H1 (cell line): ENCODE measurements around the gene C5. TPM values are rescaled to one million over a fixed set of nuclear protein-coding genes. Genes with fewer than 3 reads are reported as not detected.

Experiments used
- CTCF ChIA-PET: fragments of 300-600 bp; sonication (Branson Sonifier 250); formaldehyde crosslinking; loops from one replicate; lab custom pipeline; 2021; ENCODE audit not compliant: partially characterized antibody; lab: Charles Lee
- POLR2A ChIA-PET: fragments of 300-600 bp; sonication (Branson Sonifier 250); formaldehyde crosslinking; loops from one replicate; lab custom pipeline; 2021; ENCODE audit warnings: inconsistent platforms; ENCODE audit not compliant: partially characterized antibody; lab: Charles Lee
- DNase-seq, 2 experiments: peaks; one replicate each; pipeline versions ENCODE4 v3.0.0 to v3.0.0-alpha.2; 2010 to 2022; ENCODE audit warnings: low spot score in 2 of 2, low read depth in 1 of 2, mixed read lengths in 1 of 2
- FAIRE-seq: peaks from 2 replicates; lab custom pipeline; 2011; peaks lifted over from hg19 to GRCh38; lab: Jason Lieb, UNC
- H2AFZ ChIP-seq: 2 replicates; pipeline ENCODE4 v1.8.1; 2012; ENCODE audit warnings: low read length, inconsistent platforms
- H2AK5ac ChIP-seq: 2 replicates; pipeline ENCODE4 v1.6.1; 2013; ENCODE audit warnings: low read depth, low read length
- H2BK120ac ChIP-seq: replicated peaks from 2 replicates; pipeline ENCODE3; 2013; ENCODE audit warnings: low read depth, low read length, inconsistent platforms
- H2BK12ac ChIP-seq: 2 replicates; pipeline ENCODE4 v1.6.1; 2013; ENCODE audit warnings: low read depth, low read length
- H2BK15ac ChIP-seq: 2 replicates; pipeline ENCODE4 v1.6.1; 2013; ENCODE audit warnings: low read length
- H2BK20ac ChIP-seq: 2 replicates; pipeline ENCODE4 v1.6.1; 2013; ENCODE audit warnings: low read length
- H2BK5ac ChIP-seq: 2 replicates; pipeline ENCODE4 v1.6.1; 2013; ENCODE audit warnings: low read depth, low read length
- H3K14ac ChIP-seq: 2 replicates; pipeline ENCODE4 v1.6.1; 2013; ENCODE audit warnings: inconsistent platforms; ENCODE audit not compliant: insufficient read length
- H3K18ac ChIP-seq: 2 replicates; pipeline ENCODE4 v1.6.1; 2013; ENCODE audit warnings: low read length; ENCODE audit errors: extremely low read depth
- H3K23ac ChIP-seq: 2 replicates; pipeline ENCODE4 v1.6.1; 2013; ENCODE audit warnings: inconsistent platforms; ENCODE audit not compliant: insufficient read length
- H3K23me2 ChIP-seq: 2 replicates; pipeline ENCODE4 v1.6.1; 2013; ENCODE audit warnings: low read depth, low read length
- H3K27ac ChIP-seq: 2 replicates; pipeline ENCODE4 v1.6.1; 2011; ENCODE audit warnings: low read depth, low read length, inconsistent platforms
- H3K27me3 ChIP-seq, 4 experiments: replicated peaks in 1 of 4; 1 replicate in 1 of 4; 2 replicates in 3 of 4; pipeline versions ENCODE4 v1.6.1 to v1.8.1; 2011 to 2013; ENCODE audit warnings: low read length in 3 of 4, mild to moderate bottlenecking in 3 of 4, inconsistent platforms in 2 of 4, mixed read lengths in 2 of 4, moderate library complexity in 1 of 4; ENCODE audit not compliant: control insufficient read depth in 3 of 4, insufficient read depth in 3 of 4; ENCODE audit errors: extremely low read depth in 1 of 4
- H3K36me3 ChIP-seq, 4 experiments: 2 replicates each; pipeline versions ENCODE4 v1.6.1 to v1.8.1; 2011 to 2013; ENCODE audit warnings: mild to moderate bottlenecking in 4 of 4, low read length in 3 of 4, moderate library complexity in 2 of 4, control low read depth in 1 of 4, inconsistent platforms in 1 of 4; ENCODE audit not compliant: insufficient read depth in 4 of 4, control insufficient read depth in 2 of 4
- H3K4ac ChIP-seq: replicated peaks from 2 replicates; pipeline ENCODE3; 2013; ENCODE audit warnings: low read length, low read depth, mixed read lengths, inconsistent platforms; ENCODE audit not compliant: insufficient read length
- H3K4me1 ChIP-seq, 4 experiments: replicated peaks in 1 of 4; 1 replicate in 1 of 4; 2 replicates in 3 of 4; pipeline versions ENCODE4 v1.6.1 to v1.8.1; 2011 to 2013; ENCODE audit warnings: low read length in 3 of 4, inconsistent platforms in 2 of 4, mixed read lengths in 1 of 4; ENCODE audit not compliant: insufficient read depth in 4 of 4, control insufficient read depth in 3 of 4
- H3K4me2 ChIP-seq, 2 experiments: 2 replicates each; pipeline versions ENCODE4 v1.6.1 to v1.8.1; 2011 to 2013; ENCODE audit warnings: low read depth in 2 of 2, low read length in 2 of 2, control low read depth in 1 of 2, inconsistent platforms in 1 of 2, mild to moderate bottlenecking in 1 of 2; ENCODE audit not compliant: insufficient read depth in 1 of 2
- H3K4me3 ChIP-seq, 4 experiments: fragments of 200-600, 300-600 bp in 1 of 4; sonication (generic), shearing (Covaris generic), sonication (Bioruptor Twin) in 1 of 4; 2 replicates each; pipeline versions ENCODE4 v1.5.1 to v1.8.1; 2011 to 2016; ENCODE audit warnings: low read length in 4 of 4, low read depth in 3 of 4, control low read depth in 2 of 4, inconsistent platforms in 2 of 4, mild to moderate bottlenecking in 2 of 4, mixed read lengths in 1 of 4, moderate library complexity in 1 of 4; ENCODE audit not compliant: insufficient read depth in 2 of 4; ENCODE audit errors: extremely low read depth in 1 of 4
- H3K56ac ChIP-seq: replicated peaks from 2 replicates; pipeline ENCODE3; 2013; ENCODE audit warnings: low read depth, mild to moderate bottlenecking, mixed read lengths, low read length, inconsistent platforms; ENCODE audit not compliant: insufficient read length
- H3K79me1 ChIP-seq: 2 replicates; pipeline ENCODE4 v1.6.1; 2013; ENCODE audit warnings: low read depth, low read length, control low read depth
- H3K79me2 ChIP-seq, 2 experiments: 2 replicates each; pipeline versions ENCODE4 v1.6.1 to v1.8.1; 2012 to 2013; ENCODE audit warnings: low read length in 2 of 2, mild to moderate bottlenecking in 2 of 2, inconsistent platforms in 1 of 2; ENCODE audit not compliant: insufficient read depth in 2 of 2, control insufficient read depth in 1 of 2
- H3K9ac ChIP-seq, 4 experiments: replicated peaks in 1 of 4; 1 replicate in 1 of 4; 2 replicates in 3 of 4; pipeline versions ENCODE4 v1.6.1 to v1.8.1; 2011 to 2013; ENCODE audit warnings: low read depth in 3 of 4, low read length in 3 of 4, control low read depth in 2 of 4, mild to moderate bottlenecking in 2 of 4, moderate library complexity in 2 of 4, inconsistent platforms in 1 of 4; ENCODE audit errors: extremely low read depth in 1 of 4
- H3K9me3 ChIP-seq, 2 experiments: 2 replicates each; pipeline versions ENCODE4 v1.6.1 to v1.8.1; 2012 to 2013; ENCODE audit warnings: mild to moderate bottlenecking in 2 of 2, moderate library complexity in 2 of 2, control low read depth in 1 of 2, inconsistent platforms in 1 of 2, low read depth in 1 of 2, low read length in 1 of 2, mixed read lengths in 1 of 2; ENCODE audit not compliant: insufficient read depth in 2 of 2
- H4K20me1 ChIP-seq, 2 experiments: replicated peaks in 1 of 2; 2 replicates each; pipeline versions ENCODE3 to v1.8.1; 2011 to 2013; ENCODE audit warnings: inconsistent platforms in 2 of 2, low read length in 2 of 2, mild to moderate bottlenecking in 1 of 2; ENCODE audit not compliant: insufficient read depth in 2 of 2, control insufficient read depth in 1 of 2
- H4K5ac ChIP-seq: 2 replicates; pipeline ENCODE4 v1.6.1; 2013; ENCODE audit warnings: low read length, low read depth, mixed read lengths, inconsistent platforms; ENCODE audit not compliant: insufficient read length
- H4K8ac ChIP-seq: 2 replicates; pipeline ENCODE4 v1.8.0; 2013; ENCODE audit warnings: mild to moderate bottlenecking, moderate library complexity, low read length, inconsistent platforms; ENCODE audit not compliant: insufficient read depth; ENCODE audit errors: extremely low read depth
- H4K91ac ChIP-seq: replicated peaks from 2 replicates; pipeline ENCODE3; 2013; ENCODE audit warnings: low read length, mixed read lengths, inconsistent platforms; ENCODE audit not compliant: insufficient read length
- EGR1 ChIP-seq: IDR thresholded peaks from 2 replicates; pipeline ENCODE4 v1.6.1; 2011; ENCODE audit warnings: low read depth, low read length, borderline replicate concordance
- KDM4A ChIP-seq: IDR thresholded peaks from one replicate; pipeline ENCODE4 v1.7.1; 2012; ENCODE audit warnings: low read depth, mild to moderate bottlenecking, moderate library complexity, low read length, inconsistent platforms; ENCODE audit not compliant: severe bottlenecking
- NRF1 ChIP-seq: IDR thresholded peaks from 2 replicates; pipeline ENCODE4 v1.6.1; 2011; ENCODE audit warnings: mild to moderate bottlenecking, low read depth, low read length, improper control_type of control experiment
- PHF8 ChIP-seq: fragments of 200-600 bp; sonication (generic); conservative IDR thresholded peaks from 2 replicates; pipeline ENCODE4 v1.7.1; 2012; ENCODE audit warnings: low read depth, mild to moderate bottlenecking, inconsistent platforms, low read length, moderate library complexity
- POLR2AphosphoS5 ChIP-seq: IDR thresholded peaks from 2 replicates; pipeline ENCODE4 v1.6.1; 2011; ENCODE audit warnings: low read depth, low read length
- RFX5 ChIP-seq: IDR thresholded peaks from 2 replicates; pipeline ENCODE4 v1.6.1; 2011; ENCODE audit warnings: low read depth, low read length, improper control_type of control experiment, borderline replicate concordance
- SAP30 ChIP-seq: fragments of 300-600 bp; sonication (generic); IDR thresholded peaks from 2 replicates; pipeline ENCODE4 v1.7.1; 2012; ENCODE audit warnings: low read length, moderate library complexity, mild to moderate bottlenecking, inconsistent platforms; ENCODE audit not compliant: insufficient read depth, insufficient replicate concordance
- SIN3A ChIP-seq, 2 experiments: IDR thresholded peaks in 1 of 2; conservative IDR thresholded peaks in 1 of 2; 2 replicates each; pipeline ENCODE4 v1.6.1; 2011 to 2012; ENCODE audit warnings: low read length in 2 of 2, improper control_type of control experiment in 1 of 2, low read depth in 1 of 2, mild to moderate bottlenecking in 1 of 2
- SIRT6 ChIP-seq: IDR thresholded peaks from one replicate; pipeline ENCODE4 v1.7.1; 2012; ENCODE audit warnings: low read length, inconsistent platforms
- SIX5 ChIP-seq: IDR thresholded peaks from 2 replicates; pipeline ENCODE4 v1.6.1; 2011; ENCODE audit warnings: mild to moderate bottlenecking, low read depth, low read length
- SP2 ChIP-seq: IDR thresholded peaks from 2 replicates; pipeline ENCODE4 v1.6.1; 2012; ENCODE audit warnings: mild to moderate bottlenecking, low read length, inconsistent platforms
- SUZ12 ChIP-seq: fragments of 200-600 bp; sonication (generic); IDR thresholded peaks from 2 replicates; pipeline ENCODE4 v1.6.1; 2012; ENCODE audit warnings: mild to moderate bottlenecking, inconsistent platforms, low read length, moderate library complexity, mixed read lengths
- TAF7 ChIP-seq: optimal IDR thresholded peaks from 2 replicates; pipeline ENCODE3; 2011; ENCODE audit warnings: low read depth, mild to moderate bottlenecking, inconsistent platforms, low read length, moderate library complexity, borderline replicate concordance
- polyA plus RNA-seq, 7 experiments: library from polyadenylated mRNA; depleted of rRNA in 3 of 7; stranded (reverse) in 5 of 7; unstranded in 2 of 7; fragments of >200 nt in 5 of 7; fragments of 200-250 nt in 2 of 7; gene quantifications; 1 replicate in 5 of 7; 2 replicates in 1 of 7; 4 replicates in 1 of 7; pipeline versions ENCODE4 v1.2.1 to v1.2.3, GENCODE V29; 2011 to 2013; ENCODE audit warnings: missing spikeins in 2 of 7, mixed read lengths in 2 of 7
- total RNA-seq: library from RNA; stranded (reverse); fragmentation: NEBNext Ultra II Directional; extraction: Animal tissue kit (Norgen Biotek cat#: 25700); gene quantifications from 2 replicates; pipeline ENCODE4 v1.2.1, GENCODE V29; 2021
- TF ChIP-seq, protein P1 (sequence below): IDR thresholded peaks from 2 replicates; pipeline ENCODE4 v1.6.1; 2012; ENCODE audit warnings: low read length, inconsistent platforms

C5 gene
- total and polyA plus RNA-seq, 2 of the 8 experiments (the other 6 are each of a cell fraction or from before 2014, with no cell fraction given): 0.24 to 0.35 TPM

DNA sequence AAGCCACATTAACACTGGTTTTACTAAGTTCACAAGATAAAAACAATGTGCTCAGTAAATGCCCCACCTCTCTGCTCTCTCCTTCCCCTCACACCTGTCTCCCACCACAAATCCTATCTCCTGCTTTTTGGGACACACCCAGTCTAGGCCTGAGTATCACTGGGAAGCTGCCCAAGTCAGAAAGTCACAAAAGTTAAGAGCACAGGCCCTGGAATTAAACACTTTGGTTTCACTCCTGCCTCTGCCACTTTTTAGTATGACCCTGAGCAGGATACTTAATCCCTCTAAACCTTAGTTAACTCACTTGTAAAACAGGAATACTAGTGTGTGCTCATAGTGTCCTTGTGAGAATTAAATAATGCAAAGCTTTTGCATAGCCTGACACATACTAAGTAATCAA is 11.3 kb downstream of the C5 start:
- H4K8ac ChIP-seq: no peak overlapping the region
- ChIA-PET POLR2A (no interaction called here), CTCF (interaction anchor here (1.1 to 7.7 kb wide), 2 partner anchors 16 to 53 kb away, joined by 3 to 71 read pairs; partner anchors contain the start of gene C5)
- H3K36me3 ChIP-seq: no peaks in the 10 kb centered on the region
- FAIRE-seq (no peak), DNase-seq (no peak)
- H3K4me3 ChIP-seq: no peak overlapping the region
- H2AFZ ChIP-seq: no peak overlapping the region
- no peak overlapping the region for H3K4me2 ChIP-seq
- no peaks in the 10 kb centered on the region for H3K27me3 ChIP-seq
- H3K79me1 ChIP-seq: no peaks in the 10 kb centered on the region
- no peak overlapping the region for H3K4ac ChIP-seq
- H3K9ac ChIP-seq: no peak overlapping the region
- no peak overlapping the region for H4K91ac ChIP-seq
- H3K9me3 ChIP-seq: no peaks in the 10 kb centered on the region
- H3K4me1 ChIP-seq: no peaks in the 10 kb centered on the region
- H4K5ac ChIP-seq: no peak overlapping the region
- H2BK20ac ChIP-seq: no peak overlapping the region
- H2AK5ac ChIP-seq: no peak overlapping the region
- no peak overlapping the region for H3K23ac ChIP-seq
- H3K23me2 ChIP-seq: no peaks in the 10 kb centered on the region
- H3K27ac ChIP-seq: no peak overlapping the region
- H3K14ac ChIP-seq: no peak overlapping the region
- H4K20me1 ChIP-seq: no peaks in the 10 kb centered on the region
- no peak overlapping the region for H2BK12ac ChIP-seq
- H2BK15ac ChIP-seq: no peak overlapping the region
- H2BK120ac ChIP-seq: no peak overlapping the region
- no peaks in the 10 kb centered on the region for H3K79me2 ChIP-seq
- H3K18ac ChIP-seq: no peak overlapping the region
- H2BK5ac ChIP-seq: no peak overlapping the region
- H3K56ac ChIP-seq: no peak overlapping the region
- no peak for TF ChIP-seq NRF1
- no peak for TF ChIP-seq SP2
- no peak for TF ChIP-seq RFX5
- TF ChIP-seq SAP30: no peak
- no peak for TF ChIP-seq SIN3A (conservative IDR thresholded peaks at IDR 0.05 in 1 of 2, IDR thresholded peaks at IDR 0.05 in 1 of 2; ENCODE audit: low read depth in 1 of 2, low read length in 2 of 2)
- TF ChIP-seq, protein P1, sequence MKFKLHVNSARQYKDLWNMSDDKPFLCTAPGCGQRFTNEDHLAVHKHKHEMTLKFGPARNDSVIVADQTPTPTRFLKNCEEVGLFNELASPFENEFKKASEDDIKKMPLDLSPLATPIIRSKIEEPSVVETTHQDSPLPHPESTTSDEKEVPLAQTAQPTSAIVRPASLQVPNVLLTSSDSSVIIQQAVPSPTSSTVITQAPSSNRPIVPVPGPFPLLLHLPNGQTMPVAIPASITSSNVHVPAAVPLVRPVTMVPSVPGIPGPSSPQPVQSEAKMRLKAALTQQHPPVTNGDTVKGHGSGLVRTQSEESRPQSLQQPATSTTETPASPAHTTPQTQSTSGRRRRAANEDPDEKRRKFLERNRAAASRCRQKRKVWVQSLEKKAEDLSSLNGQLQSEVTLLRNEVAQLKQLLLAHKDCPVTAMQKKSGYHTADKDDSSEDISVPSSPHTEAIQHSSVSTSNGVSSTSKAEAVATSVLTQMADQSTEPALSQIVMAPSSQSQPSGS: no peak
- TF ChIP-seq TAF7: no peak
- no peak for TF ChIP-seq PHF8
- TF ChIP-seq SUZ12: no peak
- TF ChIP-seq EGR1: no peak
- no peak for TF ChIP-seq POLR2AphosphoS5
- no peak for TF ChIP-seq SIX5
- TF ChIP-seq SIRT6: no peak
- TF ChIP-seq KDM4A: no peak
